A204.1 (cell line): ENCODE data around the gene JAG2.

Experiments used
- FAIRE-seq: peaks from 2 replicates; lab custom pipeline; 2012; peaks lifted over from hg19 to GRCh38; lab: Jason Lieb, UNC

The JAG2 gene

DNA sequence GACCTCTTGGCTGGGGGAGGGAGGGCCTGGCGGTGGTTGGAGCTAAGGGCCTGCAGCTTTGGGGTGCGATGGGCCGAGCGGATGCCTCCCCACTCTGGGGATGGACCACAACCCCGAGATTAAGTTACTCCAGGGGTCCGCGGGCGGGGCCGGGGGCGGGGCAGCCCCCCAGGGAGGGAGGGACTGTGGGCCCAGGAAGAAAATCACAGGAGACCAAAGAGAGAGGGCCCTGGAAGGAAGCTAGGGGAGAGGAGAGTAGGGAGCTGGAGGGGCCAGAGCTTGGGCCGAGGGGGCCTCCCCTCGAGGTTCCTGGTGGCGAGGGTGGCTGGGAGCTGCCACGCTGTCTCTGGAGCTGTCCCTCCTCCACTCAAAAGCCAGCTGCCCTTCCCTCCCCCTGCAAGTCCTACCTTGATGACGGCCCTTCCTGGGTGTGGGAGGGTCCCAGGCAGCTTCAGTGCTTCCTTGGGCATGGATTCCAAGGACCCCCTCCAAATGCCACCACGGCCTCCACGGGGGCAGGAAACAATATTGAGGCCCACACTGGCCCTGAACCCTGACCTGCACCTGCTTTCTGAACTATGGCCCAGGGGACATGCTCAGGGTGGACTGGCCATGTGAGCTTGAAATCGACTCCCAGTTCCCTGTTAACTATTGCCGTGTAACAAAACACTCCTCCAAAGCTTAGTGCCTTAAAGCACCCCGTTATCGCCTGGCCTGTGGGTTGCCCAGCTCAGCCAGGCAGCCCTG is 13.1 kb upstream of the JAG2 start:
- no peak for FAIRE-seq

DNA sequence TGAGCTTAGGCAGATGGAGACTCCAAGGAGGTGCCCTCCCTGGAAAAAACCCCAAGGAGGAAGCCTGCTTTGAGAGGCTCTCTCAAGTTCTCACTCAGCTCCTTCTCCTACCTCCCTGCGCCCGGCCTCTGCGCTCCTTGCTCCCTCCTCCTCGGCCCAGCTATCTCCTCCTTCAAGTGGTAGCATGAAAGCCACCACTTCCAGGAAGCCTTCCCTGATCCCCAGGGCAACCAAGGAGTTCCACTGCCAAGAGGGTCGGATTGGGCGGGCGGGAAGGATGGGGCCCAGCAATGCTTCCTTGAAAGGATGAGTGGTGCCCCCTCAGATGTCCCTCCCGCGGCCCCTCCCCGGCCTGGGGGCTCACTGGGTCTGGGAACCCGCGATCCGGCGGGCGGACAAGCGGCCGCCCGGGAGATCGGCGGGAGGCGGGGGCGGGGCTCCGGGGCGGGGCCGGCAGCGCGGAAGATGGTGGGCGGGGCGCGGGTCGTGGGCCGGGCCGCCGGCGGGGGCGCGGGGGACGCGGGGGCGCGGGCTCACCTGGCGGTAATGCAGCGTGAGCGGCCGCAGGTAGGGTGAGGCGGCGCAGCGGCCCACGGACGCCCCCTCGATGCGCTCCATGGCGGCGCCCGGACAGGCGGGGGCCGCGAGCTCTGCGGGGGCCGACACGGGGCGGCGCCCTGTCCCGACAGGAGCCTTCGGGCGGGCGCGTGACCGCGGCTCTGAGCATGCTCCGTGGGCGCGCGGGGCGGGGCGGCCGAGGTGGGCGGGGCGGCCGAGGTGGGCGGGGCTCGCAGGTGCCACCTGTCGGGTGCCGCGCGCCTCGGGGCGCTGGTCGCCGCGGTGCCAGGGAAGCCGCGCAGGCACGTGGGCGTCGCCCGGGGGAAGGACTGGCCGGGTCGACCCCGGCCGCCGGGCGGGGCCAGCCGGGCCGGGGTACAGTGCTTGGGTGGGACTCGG is 12.3 kb upstream of the JAG2 start, which contains the start of gene NUDT14:
TSS of gene NUDT14 (minus strand) at position 721 of the 957 bp plus-strand sequence. CDS start at position 618, 103 bp downstream.
- no peak for FAIRE-seq

DNA sequence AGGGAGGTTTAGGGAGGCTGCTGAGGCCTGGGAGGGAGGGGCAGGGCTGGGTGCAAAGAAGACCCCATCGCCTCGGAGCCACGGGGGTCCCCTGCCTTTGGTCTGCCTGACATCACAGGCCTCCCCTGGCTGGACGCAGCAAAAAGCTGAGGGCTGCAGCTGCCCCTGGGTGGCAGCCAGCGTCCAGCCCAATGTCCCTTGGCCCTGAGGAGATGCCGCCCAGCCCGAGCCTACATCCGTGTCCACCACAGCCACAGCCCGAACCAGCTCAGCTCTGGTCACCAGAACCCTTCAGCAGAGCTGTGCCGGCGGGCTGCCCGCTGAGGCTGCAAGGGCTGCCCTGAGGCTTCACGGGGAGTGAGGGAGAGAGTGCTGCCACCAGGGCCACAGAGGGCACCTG is 10.6 kb upstream of the JAG2 start:
- FAIRE-seq: no peak

DNA sequence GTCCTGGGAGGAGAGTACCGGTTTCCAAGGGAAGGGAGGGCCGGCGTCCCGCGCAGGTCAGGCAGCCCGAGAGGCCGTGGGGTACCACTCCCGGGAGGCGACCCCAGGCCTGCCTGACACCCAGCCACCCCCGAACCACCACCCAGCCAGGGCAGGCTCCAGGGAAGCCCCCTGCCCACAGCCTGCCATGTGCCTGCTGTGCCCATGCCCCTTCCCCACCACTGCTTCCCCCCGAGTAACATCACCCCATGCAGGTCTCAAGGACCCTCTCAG is 10.2 kb upstream of the JAG2 start:
- FAIRE-seq: no peak

DNA sequence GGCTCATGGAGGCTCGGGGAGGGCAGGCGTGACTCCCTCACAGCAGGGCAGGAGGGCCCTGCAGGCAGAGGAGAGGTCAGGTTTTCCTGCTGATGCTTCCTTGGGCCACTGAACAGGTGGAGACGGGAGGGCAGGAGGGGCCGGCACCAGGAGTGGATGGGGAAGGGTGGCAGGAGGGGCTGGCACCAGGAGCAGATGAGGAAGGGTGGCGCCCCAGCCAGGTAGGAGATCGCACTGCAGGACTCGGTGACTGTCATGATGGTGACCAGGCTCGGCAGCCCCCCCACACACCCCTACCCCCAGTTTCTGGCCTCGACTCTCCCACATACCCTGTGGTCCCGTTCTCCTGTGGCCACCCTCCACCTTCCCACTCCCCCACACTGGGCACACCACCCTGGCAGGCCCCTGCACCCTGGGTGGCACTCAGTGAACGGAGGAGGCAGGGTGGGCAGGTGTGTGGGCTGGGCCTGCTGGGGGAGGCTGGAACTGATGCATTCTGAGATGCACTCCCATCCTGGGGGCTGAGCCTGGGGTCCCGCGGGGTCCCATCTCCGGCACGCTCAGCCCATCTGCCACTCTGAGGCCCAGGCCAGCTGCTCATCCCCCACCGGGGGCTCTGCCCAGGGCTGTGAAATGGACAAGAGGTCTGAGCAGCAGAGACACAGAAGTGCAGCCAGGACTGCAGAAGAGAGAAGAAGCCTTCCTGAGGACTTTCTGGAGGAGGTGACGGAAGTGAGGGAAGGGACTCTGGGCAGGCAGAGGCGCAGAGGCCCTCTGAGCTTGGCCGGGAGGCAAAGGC is 9.7 kb upstream of the JAG2 start:
- FAIRE-seq: no peak

DNA sequence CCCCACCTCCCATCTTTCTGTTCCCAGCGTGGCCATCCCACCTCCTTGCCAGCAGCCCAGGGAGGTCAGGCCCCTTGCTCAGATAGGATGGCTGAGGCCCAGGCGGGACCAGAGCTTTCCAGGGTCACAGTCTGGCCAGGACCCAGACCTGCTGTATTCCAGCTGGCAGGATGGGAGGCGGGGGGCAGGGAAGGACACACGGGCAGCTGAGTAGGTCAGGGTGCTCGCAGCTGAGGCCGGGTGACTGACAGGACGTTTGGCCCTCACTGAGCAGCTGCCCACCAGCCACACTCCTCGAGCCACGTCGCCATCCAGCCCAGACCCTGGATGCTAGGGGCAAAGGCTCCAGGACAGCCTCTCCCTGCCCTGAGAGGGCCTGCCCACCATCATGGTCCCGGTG is 8.5 kb upstream of the JAG2 start:
- no peak for FAIRE-seq

DNA sequence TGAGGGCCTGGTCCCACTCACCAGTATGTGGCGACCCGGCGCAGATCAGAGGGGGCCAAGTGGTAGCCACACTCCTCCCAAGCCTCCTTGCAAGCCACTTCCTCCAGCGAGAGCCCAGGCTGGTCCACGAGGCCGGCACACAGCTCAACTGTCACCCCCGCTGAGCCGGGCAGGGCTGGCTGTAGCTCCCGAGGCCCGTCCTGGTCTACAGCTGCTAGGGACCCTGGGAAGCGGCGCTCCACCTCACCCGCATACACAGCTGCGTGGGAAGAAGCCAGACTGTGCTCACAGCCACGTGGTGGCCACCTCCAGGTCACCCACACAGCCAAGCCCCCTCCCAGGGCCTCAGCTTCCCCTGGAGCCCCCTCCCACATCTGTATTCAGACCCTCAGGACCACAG is 7.9 kb upstream of the JAG2 start:
- no peak for FAIRE-seq

DNA sequence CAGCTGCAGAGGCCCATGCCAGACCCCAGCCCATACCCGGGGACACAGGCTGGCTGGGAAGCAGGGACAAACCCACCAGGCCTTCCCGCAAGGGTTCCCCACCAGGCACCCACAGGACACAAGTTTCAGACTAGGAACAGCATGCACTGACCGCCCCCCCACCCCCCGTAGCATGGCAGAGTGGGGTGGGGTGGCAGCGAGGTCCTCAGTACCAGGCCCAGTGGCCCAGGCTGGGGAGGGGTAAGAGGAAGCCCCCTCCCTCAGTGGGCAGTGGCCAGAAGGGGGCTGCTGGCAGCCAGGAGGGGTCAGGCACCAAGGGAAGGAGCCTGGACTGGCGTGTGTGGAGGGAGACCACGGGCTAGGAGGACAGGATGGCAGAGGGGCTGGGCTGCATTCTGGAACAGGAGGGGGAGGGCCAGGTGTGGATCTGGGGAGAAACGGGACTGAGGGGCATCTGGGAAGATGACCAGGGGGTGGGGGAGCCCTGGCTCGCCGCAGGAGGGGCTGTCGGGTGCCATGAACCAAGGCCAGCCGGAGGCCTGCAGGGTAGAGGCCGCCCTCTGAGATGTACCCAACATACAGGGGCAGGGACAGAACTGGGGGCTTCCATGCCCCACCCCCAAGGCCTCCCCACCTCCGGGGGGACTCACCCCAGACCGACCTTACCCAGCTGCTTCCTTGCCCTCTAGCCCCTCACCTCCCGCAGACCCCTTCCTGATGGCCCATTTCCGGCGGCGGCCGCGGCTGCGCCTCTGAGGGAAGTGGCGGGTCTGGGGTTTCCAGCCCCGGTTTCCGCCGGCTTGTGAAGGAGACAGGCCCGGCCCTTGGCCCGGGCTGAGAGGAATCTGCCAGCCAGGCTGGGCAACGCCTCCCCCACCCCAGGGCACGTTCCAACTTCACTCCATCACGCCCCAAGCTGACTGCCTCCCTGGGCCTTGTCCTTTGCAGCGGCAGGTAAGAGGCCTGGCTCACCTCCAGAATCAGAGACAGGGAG is 5.6 kb upstream of the JAG2 start:
- FAIRE-seq: no peak

DNA sequence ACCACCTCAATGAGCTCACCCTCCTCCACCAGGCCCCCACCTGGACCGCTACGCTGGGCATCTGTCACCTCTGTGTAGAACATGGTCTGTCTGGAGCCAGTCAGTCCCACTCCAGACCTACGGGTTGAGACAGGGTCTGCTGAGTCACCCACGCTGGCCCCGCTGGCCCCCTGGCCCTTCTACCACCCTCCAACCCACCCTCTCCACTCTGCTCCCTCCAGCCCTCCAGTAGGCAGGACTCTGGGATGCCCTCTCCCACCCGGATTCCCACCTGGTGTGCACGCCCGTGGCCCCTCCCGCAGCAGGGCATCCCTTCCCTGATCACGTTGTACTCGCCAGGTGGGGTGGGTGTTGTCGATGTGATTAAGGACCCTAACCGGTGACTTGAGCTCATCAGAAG is 4.6 kb upstream of the JAG2 start:
- no peak for FAIRE-seq

DNA sequence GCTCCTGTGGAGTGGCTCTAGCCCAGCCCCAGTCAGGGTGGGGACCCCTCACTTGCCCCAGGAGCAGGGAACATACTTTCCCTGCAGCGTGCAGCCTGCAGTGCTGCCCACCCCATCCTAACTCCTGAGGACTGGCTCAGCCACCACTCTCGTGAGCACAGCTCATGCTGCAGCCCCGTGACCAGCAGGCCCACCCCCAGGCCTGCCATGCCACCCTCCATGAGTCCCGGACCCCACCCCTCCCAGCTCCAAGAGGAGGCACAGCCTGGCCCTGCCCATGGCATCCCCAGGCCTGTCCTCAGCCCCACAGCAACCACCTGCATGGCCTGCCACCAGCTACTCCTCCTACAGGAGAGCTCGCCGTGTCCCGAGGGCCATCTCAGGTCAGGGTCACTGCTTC is 3.9 kb upstream of the JAG2 start:
- no peak for FAIRE-seq

DNA sequence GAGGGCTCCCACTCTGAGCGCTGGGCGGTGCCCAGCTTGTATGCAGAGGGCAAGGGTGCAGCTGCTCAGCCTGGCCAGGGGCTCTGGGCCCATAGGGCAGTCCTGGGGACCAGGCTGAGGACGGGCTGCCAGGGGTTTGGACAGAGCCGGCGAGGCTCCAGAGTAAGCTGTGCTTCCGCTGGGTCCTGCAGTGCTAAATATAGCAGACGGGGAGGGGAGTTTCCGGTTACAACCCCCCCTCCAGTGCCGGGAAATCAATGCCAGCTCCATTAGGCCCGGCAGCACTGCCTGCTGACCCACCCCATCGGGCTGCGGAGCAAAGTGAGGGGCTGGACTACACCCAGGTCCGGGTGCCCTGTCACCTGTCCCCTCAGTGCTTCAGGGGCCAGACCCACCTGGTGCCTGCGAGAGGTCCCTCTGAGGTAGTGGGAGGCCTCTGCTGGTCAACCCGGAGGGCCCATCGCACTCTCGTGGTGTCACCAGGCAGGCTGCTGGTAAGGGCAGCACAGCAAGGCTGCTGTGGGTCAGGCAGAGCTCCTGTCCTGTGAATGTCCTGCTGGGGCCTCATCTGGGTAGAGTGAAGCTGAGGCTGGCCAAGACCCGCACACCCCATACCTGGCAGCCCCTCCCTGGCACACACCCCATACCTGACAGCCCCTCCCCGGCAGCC is 2.6 kb upstream of the JAG2 start:
- no peak for FAIRE-seq

DNA sequence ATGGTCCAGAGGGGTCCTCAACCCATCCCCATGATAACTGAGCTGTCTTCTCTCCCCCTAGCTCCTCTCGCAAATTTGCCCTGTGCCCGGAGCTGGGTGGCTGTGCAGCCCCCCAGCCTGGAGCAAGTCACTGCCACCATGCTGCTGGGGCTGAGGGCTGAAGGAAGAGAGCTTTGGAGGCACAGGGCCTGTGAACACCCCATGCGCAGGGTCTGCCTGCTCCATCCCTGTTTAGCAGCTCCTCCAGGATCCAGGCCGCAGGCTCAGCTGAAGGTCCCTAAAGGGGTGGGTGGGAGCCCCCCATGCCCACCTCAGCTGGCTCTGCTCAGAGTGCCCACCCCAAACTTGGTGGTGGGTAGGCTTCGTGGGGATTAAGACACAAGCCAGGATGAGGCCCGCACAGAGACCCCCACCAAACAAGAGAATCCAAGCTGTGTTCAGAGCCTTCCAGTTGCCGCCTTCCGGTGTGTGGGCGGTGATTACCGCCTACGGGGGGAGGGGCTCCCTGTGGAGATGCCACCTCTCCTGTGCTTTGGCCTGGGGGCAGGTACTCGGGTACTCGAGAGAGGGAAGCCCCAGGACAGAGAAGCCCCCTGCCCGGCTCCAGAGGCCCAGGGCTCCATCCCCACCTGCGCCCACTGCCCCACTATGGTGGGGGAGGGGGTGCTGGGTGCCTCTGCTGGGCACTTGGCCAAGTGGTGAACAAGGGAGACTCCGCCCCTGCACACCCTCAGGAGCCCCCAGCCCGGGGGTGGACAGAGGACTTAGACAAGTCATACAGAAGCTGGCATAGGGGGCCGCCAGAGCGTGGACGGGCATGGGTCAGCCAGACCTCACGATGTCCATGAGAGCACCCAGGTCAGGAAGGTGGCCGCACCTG is 1.4 kb upstream of the JAG2 start:
- no peak for FAIRE-seq

DNA sequence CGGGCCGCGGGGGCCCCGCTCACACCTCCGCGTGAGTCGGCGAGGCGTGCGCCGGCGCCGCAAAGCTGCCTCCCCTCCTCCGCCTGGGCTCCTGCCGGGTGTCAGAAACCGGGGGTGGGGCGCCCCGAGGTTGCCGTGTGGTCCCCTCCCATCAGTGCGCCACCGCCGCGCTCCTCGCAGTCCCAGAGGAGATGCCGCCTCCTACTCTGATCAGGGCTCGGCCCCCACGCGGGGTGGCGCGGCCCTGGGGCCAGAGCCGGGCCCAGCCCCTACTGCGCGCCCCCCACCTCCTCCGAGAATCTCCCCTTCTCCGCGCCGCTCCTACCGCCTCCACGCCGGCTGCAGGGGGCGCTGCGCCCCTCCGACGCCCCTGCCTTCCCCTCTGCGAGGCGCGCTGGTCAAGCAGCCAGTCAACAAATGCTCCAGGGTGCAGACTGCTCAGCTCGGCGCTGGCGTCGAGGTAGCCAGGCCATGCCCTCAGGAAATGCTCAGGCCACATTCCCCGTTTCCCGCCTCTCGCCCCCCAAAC is 467 bp upstream of the JAG2 start:
- FAIRE-seq: no peak

DNA sequence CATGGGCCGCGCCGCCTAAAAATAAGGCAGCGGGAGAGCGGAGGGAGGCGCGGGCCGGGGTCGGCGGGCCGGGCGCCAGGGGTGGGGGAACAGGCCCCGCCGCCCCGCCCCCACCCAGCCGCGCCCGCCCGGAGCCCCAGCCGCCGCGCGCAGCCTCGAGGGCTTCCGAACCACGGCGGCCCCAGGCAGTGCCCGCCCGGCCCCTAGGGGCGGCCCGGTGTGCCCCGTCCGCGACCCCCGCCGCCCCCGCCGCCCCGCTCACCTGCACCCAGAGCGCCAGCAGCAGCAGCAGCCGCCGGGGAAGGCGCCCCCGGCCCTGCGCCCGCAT is 519 bp downstream of the JAG2 start:
- no peak for FAIRE-seq

DNA sequence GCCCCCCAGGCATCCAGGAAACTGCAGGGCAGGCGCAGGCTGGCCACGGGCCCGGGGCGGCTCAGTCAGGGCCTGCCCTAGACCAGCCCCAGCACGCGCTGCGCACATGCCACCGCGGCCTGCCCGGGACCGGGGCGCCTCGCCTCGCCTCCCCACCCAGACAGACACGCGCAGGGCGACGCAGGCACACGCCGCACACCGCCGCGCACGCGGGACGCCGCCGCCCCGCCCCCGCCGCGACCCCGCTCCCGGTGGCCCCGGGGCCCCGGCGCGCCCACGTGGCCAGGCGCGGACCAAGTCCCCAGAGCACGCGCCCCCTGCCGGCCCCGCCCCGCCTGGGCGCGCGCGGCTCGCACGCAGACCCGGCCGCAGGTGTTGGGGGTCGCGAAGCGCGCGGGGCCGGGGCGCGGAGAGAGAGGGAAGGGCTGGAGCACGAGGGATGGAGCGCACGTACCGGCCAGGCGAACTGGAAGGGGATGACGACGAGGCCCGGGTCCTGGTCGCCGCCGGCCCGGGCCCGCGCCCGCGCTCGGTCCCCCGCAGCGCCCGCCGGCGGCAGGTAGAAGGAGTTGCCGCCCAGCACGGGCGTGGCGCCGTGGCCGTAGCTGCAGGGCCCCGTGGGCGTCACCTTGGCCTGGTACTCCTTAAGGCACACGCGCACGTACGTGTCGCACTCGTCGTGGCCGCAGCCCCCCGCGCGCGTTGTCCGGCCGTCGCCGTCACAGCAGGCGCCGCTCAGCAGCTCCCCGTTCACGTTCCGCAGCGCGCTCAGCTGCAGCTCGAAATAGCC is 1.1 kb downstream of the JAG2 start:
- no peak for FAIRE-seq

DNA sequence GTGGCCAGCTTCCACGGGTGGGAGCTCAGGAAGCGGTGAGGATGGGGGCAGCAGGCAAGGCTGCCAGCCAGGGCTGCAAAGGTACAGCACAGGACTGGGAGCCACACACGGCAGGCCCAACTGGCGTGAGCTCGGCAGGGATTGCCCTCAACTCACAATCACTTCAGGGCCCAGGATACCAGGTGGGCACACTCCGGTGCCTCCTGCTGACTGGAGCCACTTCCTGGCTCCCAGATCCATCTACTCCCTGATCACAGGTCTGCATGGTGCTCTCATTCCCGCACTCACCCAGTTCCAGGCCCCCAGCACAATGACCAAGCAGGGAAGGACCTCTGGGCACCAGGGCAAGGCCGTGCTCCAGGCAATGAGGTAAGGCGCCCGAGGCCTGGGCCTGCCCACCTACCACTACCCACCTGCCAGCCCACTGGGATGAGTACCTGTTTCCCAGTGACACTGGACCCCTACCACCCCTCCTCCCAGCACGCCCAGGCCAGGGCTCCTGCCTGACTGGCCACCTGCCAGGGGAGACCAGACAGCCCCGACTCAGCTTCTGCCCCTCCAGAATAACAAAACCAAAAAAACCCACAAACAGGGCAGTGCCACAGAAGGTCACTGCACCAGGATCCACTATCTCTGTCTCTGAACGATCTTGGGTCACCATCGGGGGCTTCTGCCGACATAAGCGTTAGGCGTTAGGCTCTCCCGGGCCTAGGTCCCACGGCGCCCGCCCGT is 1.8 kb downstream of the JAG2 start:
- FAIRE-seq: no peak

DNA sequence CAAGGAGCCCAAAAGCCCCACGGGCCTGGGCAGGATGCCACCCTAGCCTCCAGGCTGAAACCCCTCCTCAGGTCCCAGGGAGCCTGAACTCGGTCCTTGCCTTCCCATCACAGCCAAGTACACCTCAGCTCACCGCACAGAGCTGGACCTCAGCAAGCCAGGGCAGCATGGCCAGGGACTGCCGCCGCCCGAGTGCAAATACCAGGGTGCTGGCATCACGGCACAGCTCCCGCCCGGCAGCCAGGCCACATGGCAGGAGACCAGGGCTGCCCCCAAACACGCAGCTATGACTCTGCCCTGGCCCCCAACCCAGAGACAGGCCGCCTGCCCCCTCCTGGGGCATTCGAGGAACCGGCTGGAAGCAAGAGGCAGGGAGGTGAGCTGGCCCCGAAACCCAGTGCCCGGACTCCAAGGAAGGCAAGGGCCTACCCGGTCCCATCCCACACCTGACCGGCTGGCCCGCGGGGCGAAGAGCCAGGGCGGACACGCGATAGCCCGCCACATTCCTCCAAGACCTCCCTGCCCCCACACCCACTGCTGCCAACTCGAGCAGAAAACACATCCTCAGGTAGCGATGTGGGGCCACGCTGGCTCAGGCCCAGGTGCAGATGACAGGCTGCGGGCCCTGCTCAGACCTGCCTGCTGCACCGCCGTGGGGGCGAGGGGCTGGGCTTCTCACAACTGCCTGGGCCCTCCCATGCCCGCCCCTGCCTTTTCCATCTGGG is 2.7 kb downstream of the JAG2 start:
- no peak for FAIRE-seq
